GM18511 (cell line): ENCODE measurements around the gene AMOTL2.
A peak's percentile ranks its signal among the peaks of the same experiment; 100 is the strongest.

Experiments
- ATAC-seq: cut with Tn5 transposase; IDR thresholded peaks from one replicate; pipeline ENCODE4 v1.9.1; 2021; ENCODE audit warnings: mild to moderate bottlenecking, moderate library complexity; ENCODE audit not compliant: unreplicated experiment

The AMOTL2 gene

DNA sequence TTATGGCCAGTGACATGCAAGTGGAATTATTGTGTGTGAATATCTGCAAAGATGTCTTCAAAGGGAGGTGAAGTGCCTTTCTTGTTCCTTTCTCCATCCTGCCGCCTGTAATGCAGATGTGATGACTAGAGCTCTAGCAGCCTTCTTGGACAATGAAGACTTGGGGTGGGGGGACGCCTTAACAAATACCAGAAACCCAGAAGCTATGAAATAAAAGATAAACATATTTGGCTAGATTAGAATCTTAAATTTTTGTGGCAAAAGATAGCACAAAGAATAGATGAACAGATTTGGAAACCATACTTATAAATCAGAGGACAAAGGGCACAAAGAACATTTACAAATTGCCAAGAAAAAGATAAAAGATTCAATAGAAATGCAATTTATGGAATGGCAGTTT is 56.1 kb downstream of the AMOTL2 start:
- ATAC-seq, result no peak

DNA sequence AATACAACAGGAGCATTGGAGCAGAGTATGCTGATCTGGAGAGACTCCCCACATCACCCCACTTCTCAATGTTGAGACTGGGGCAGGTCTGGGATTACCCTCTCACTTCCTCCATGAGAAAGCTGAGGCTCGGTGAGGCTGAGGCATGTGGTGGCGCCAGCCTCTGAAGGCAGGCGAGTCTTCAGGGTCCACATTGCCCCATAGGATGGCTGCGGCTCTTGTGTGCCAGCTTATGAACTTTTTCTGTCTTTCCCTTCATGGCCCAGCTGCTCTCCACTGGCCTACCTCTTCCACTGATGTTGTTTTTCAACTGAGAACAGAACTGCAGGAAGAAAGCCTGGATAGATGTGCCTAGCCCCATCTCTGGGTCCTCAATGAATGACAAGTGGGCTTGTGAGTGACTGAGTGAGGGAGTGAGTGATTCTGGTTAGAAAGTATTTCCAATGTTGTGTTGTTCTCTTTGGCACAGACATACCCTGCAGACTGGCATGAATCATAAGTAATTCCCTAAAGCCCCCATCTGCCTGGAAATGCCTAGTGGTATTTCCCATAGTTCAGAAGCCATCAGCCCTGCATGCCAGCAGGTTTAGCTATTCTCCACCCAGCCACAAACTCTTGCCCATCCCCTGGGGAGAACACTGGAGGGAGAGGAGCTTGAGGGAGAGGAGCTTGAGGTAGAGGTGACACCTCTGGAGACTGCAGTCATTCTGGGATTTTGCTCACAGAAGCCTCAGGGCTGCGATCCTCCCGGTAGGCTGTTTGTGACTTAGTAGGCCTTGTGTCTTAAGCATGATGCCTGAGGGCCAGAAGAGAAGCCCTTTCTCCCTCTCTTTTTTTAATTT is 56.9 kb downstream of the AMOTL2 start:
- no peak for ATAC-seq

GRCh38 chr3:134315286-134316106 is 58.8 kb downstream of the AMOTL2 start:
- no peak for ATAC-seq

- no peak for ATAC-seq
These were observed 59.5 kb downstream of the AMOTL2 start for GRCh38 chr3:134314588-134315285.

DNA sequence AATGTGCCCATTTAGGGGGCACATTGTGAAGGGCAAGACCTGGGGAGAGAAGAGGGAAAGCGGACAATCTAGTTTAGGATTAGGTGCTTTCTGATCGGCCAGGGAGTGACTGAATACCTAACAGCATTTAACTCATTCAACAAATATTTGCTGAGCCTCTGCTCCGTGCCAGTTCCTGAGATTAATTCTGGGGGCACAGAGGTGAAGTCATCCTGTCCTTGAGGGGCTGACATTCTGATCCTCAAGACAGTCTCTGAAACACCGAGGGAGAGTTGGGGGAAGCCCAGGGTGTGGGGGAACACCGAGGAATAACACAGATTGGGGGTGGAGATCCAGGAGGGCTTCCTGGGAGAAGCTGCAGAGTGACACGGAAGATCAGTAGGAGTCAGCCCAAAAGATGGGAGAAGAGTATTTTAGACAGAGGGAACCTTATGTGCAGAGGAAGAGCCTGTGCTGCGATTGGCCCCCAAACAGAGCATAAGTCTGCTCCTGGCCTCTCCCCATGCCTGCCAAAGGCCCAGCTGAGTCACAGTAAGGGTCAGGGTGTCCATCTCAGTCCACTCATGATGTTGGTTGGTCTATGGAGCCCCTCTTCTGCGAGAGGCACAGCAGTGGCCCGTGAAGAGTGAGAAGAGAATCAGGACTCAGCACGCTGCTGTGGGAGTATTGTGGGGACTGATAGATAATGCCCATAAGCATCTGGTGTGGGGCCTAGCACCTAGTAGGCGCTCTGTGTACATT is 60.2 kb downstream of the AMOTL2 start:
- ATAC-seq, result no peak

DNA sequence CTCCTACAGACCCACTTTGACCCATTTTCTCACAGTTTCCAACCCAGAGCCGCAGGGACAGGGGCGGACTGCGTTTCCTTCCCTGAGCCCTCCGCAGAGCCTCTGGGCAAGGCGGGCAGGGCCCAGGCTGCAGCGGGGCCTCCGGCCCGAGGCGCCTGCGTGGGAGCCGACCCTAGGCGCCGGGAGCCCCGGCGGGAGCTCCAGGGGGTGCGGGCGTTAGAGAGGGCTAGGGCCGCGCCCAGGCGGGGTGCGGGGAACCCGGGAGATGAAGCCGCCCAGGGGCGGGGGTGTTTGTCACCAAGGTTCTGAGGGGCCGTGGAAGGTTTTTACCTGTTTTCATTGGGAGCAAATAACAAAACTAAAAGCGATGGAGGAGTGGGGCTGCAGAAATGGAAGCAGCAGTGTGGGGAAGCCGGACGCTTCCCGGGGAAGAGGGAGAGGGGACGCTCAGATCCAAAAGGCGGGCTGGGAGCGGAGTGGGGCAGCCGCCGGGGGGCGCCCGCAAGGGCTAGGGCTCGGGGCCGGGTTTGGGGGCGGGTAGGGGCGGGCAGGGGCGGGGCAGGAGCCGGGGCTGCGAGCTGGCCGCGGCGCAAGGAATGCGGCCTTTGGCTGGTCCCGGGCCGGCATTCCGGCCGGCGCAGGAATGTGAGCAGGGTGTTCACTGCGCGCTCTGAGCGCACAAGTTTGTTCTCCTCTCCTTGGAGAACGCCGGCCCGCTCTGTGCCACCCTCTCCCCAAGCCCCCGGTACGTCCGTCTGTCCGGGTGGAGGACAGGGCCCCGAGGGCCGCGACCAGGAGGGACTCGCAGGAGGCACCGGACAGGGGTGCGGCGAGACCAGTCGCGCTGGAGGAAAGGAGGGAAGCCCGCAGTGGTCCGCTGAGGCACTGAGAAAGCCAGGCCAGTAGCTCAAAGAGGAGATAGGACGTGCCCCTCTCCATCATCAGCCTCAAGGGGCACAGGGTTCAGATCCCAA is 61.1 kb downstream of the AMOTL2 start:
- ATAC-seq, result no peak

DNA sequence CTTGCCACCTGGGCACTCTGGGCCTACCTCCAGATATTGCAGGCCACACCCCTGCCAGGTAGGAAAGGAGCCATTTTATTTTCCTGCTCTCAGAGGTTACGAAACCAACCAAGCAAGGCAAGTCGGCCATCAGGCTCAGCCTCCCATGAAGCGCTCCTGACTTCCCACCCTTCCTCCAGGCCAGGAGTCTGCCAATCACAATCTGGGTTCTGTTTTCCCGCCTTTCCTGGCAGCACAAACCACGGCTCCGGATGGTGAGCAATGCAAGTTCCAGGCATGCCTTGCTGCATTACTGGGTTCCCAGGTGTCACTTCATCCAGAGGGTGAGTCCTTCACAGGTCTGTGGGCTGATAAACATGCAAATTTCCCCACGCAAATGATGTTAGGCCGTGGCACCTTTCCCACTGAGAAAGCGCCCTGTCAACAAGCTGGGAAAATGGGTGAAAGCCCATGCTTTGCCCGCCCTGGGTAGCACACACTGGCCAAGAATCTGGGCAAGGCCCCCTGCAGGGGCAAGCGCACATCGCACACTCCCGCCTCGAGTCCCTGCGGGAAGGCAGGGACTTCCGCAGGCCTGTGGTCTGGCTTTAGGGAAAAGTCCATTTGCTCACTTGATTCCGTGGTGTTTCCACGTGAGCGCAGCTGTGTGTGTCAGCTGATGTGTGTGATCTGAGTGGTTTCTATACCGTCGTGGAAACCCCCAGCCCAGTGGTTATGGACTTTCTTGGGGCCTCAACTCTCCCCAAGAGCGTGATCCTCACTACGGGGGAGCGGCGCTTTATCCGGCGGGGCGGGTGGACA is 62.0 kb downstream of the AMOTL2 start:
- ATAC-seq, result no peak

DNA sequence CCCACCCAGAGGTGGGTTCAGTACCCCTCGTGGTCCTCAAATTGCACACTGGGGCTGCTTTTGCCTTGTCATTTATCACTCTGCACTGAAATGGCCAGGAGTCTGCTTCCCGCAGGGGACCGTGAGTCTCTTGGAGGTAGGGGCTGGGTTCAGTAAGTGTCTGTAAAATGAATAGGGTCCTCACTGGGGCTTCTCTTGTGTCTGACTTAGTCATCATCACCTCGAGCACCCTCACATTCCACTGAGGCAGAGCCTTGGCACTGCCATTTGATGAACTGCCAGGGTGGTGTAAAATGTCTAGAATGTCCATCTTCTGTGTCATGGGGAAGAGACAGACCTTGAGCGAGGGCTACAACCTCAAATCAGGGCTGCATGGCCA is 62.6 kb downstream of the AMOTL2 start:
- no peak for ATAC-seq

- ATAC-seq, result no peak
These were observed 63.0 kb downstream of the AMOTL2 start for GRCh38 chr3:134311265-134311664.

- ATAC-seq, result no peak
These were observed 64.1 kb downstream of the AMOTL2 start for GRCh38 chr3:134309987-134310700.

GRCh38 chr3:134308350-134308891 is 65.8 kb downstream of the AMOTL2 start:
- ATAC-seq, result peak; percentile 79

- ATAC-seq, result no peak
These were observed 66.8 kb downstream of the AMOTL2 start for GRCh38 chr3:134307425-134307824.

DNA sequence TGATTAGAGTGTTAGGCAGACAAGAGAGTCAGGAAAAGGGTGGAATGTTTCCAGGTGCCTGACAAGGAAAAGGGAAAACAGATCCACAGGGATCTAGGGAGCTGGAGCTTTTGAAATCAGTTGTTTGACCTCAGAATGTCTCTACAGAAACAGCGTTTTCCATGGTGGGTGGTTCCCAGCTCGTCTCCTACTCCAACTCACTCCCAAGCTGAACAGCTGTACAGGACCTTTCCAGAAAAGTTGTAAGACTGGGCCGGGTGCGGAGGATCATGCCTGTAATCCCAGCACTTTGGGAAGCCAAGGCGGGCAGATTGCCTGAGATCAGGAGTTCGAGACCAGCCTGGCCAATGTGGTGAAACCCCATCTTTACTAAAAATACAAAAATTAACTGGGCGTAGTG is 67.9 kb downstream of the AMOTL2 start:
- no peak for ATAC-seq
